MM.1S (cell line): Measurements from ENCODE around the gene TMC8.

Experiments
- CTCF ChIP-seq: fragments of 300-600 bp; sonication (generic); IDR thresholded peaks from 2 replicates; pipeline ENCODE4 v1.5.1; 2016; ENCODE audit warnings: antibody characterized with exemption, low read length, mixed read lengths
- EZH2 ChIP-seq: fragments of 300-600 bp; sonication (generic); optimal IDR thresholded peaks from 2 replicates; pipeline ENCODE3; 2017; ENCODE audit warnings: low read depth, mild to moderate bottlenecking, antibody characterized with exemption, low read length, mixed read lengths

GRCh38 chr17:78107976-78108725 lies 22.4 kb upstream of the TMC8 start:
- TF ChIP-seq CTCF = no peak
- no peak for TF ChIP-seq EZH2
